ENCODE data around the gene TUBGCP3. TPM values are rescaled to one million over a fixed set of nuclear protein-coding genes. Genes with fewer than 3 reads are reported as not detected.
"Not testable (repeated sequence)": the region's sequence is repeated elsewhere in the genome, so short reads cannot be mapped to it uniquely, and the experiment has no call there.

Gene TUBGCP3
- total RNA-seq, 1 donor from 2014 or later, result 17.2 TPM

GRCh38 chr13:112488343-112489050 is 99.5 kb downstream of the TUBGCP3 start:
- not testable (repeated sequence) for H3K9me3 ChIP-seq (ENCODE audit: control insufficient read depth in 3 of 3, low read length in 3 of 3); H3K9ac ChIP-seq (ENCODE audit: low read depth in 1 of 3, low read length in 3 of 3); H3K4me1 ChIP-seq (ENCODE audit: control insufficient read depth in 3 of 3, insufficient read depth in 3 of 3, low read length in 3 of 3); H3K27me3 ChIP-seq (ENCODE audit: control insufficient read depth in 3 of 3, insufficient read depth in 3 of 3, low read length in 3 of 3); H3K27ac ChIP-seq (ENCODE audit: low read depth, low read length); H3K4me3 ChIP-seq (ENCODE audit: low read length in 3 of 3)
- H3K36me3 ChIP-seq (ENCODE audit: control insufficient read depth in 3 of 3, insufficient read depth in 3 of 3, low read length in 3 of 3), result peaks cover 14 to 22% (median 21%) of the 10 kb centered on the region in 3 donors

GRCh38 chr13:112487127-112487517 is 100.8 kb downstream of the TUBGCP3 start:
- H3K27ac ChIP-seq (ENCODE audit: low read depth, low read length), result no peak overlapping the region
- peaks cover 0 to 2% (median under 1%) of the 10 kb centered on the region in 3 donors for H3K9me3 ChIP-seq (ENCODE audit: control insufficient read depth in 3 of 3, low read length in 3 of 3)

GRCh38 chr13:112486386-112487126 is 101.4 kb downstream of the TUBGCP3 start:
- Histone ChIP-seq H3K4me3 (ENCODE audit: low read length in 3 of 3) (no peak overlapping the region), H3K4me1 (ENCODE audit: control insufficient read depth in 3 of 3, insufficient read depth in 3 of 3, low read length in 3 of 3) (no peaks in the 10 kb centered on the region), H3K36me3 (ENCODE audit: control insufficient read depth in 3 of 3, insufficient read depth in 3 of 3, low read length in 3 of 3) (peaks cover 15 to 23% (median 18%) of the 10 kb centered on the region in 3 donors), H3K9ac (ENCODE audit: low read depth in 1 of 3, low read length in 3 of 3) (no peak overlapping the region), H3K9me3 (ENCODE audit: control insufficient read depth in 3 of 3, low read length in 3 of 3) (peaks cover 0 to 2% (median 2%) of the 10 kb centered on the region in 3 donors), H3K27ac (ENCODE audit: low read depth, low read length) (no peak overlapping the region), H3K27me3 (ENCODE audit: control insufficient read depth in 3 of 3, insufficient read depth in 3 of 3, low read length in 3 of 3) (no peaks in the 10 kb centered on the region)

More at GRCh38 chr13:112487127-112487517, 100.8 kb downstream of the TUBGCP3 start:
- peaks cover 15 to 23% (median 18%) of the 10 kb centered on the region in 3 donors for H3K36me3 ChIP-seq (ENCODE audit: control insufficient read depth in 3 of 3, insufficient read depth in 3 of 3, low read length in 3 of 3)
- no peaks in the 10 kb centered on the region for H3K4me1 ChIP-seq (ENCODE audit: control insufficient read depth in 3 of 3, insufficient read depth in 3 of 3, low read length in 3 of 3)
- no peak overlapping the region for H3K9ac ChIP-seq (ENCODE audit: low read depth in 1 of 3, low read length in 3 of 3)
- H3K27me3 ChIP-seq (ENCODE audit: control insufficient read depth in 3 of 3, insufficient read depth in 3 of 3, low read length in 3 of 3), result no peaks in the 10 kb centered on the region
- H3K4me3 ChIP-seq (ENCODE audit: low read length in 3 of 3), result no peak overlapping the region

GRCh38 chr13:112485814-112486213 is 102.1 kb downstream of the TUBGCP3 start:
- H3K4me1 ChIP-seq (ENCODE audit: control insufficient read depth in 3 of 3, insufficient read depth in 3 of 3, low read length in 3 of 3); H3K27me3 ChIP-seq (ENCODE audit: control insufficient read depth in 3 of 3, insufficient read depth in 3 of 3, low read length in 3 of 3); H3K27ac ChIP-seq (ENCODE audit: low read depth, low read length); H3K4me3 ChIP-seq (ENCODE audit: low read length in 3 of 3); H3K9ac ChIP-seq (ENCODE audit: low read depth in 1 of 3, low read length in 3 of 3); H3K9me3 ChIP-seq (ENCODE audit: control insufficient read depth in 3 of 3, low read length in 3 of 3): not testable (repeated sequence)
- peaks cover 15 to 23% (median 18%) of the 10 kb centered on the region in 3 donors for H3K36me3 ChIP-seq (ENCODE audit: control insufficient read depth in 3 of 3, insufficient read depth in 3 of 3, low read length in 3 of 3)

- Histone ChIP-seq H3K9ac (ENCODE audit: low read depth in 1 of 3, low read length in 3 of 3) (no peak overlapping the region), H3K27ac (ENCODE audit: low read depth, low read length) (no peak overlapping the region), H3K4me3 (ENCODE audit: low read length in 3 of 3) (no peak overlapping the region), H3K36me3 (ENCODE audit: control insufficient read depth in 3 of 3, insufficient read depth in 3 of 3, low read length in 3 of 3) (peaks cover 15 to 19% (median 18%) of the 10 kb centered on the region in 3 donors), H3K9me3 (ENCODE audit: control insufficient read depth in 3 of 3, low read length in 3 of 3) (peaks cover 0 to 4% (median 2%) of the 10 kb centered on the region in 3 donors), H3K27me3 (ENCODE audit: control insufficient read depth in 3 of 3, insufficient read depth in 3 of 3, low read length in 3 of 3) (no peaks in the 10 kb centered on the region), H3K4me1 (ENCODE audit: control insufficient read depth in 3 of 3, insufficient read depth in 3 of 3, low read length in 3 of 3) (no peaks in the 10 kb centered on the region)
These were observed 104.7 kb downstream of the TUBGCP3 start for GRCh38 chr13:112483299-112483698.

- H3K9me3 ChIP-seq (ENCODE audit: control insufficient read depth in 3 of 3, low read length in 3 of 3), result peaks cover 0 to 4% (median 2%) of the 10 kb centered on the region in 3 donors
- H3K27me3 ChIP-seq (ENCODE audit: control insufficient read depth in 3 of 3, insufficient read depth in 3 of 3, low read length in 3 of 3), result no peaks in the 10 kb centered on the region
- H3K9ac ChIP-seq (ENCODE audit: low read depth in 1 of 3, low read length in 3 of 3), result no peak overlapping the region
- peaks cover 8 to 14% (median 11%) of the 10 kb centered on the region in 3 donors for H3K36me3 ChIP-seq (ENCODE audit: control insufficient read depth in 3 of 3, insufficient read depth in 3 of 3, low read length in 3 of 3)
- no peak overlapping the region for H3K27ac ChIP-seq (ENCODE audit: low read depth, low read length)
- H3K4me1 ChIP-seq (ENCODE audit: control insufficient read depth in 3 of 3, insufficient read depth in 3 of 3, low read length in 3 of 3), result no peaks in the 10 kb centered on the region
- H3K4me3 ChIP-seq (ENCODE audit: low read length in 3 of 3), result no peak overlapping the region
These were observed 106.5 kb downstream of the TUBGCP3 start for GRCh38 chr13:112481458-112481857.

GRCh38 chr13:112479389-112479788 is 108.6 kb downstream of the TUBGCP3 start:
- Histone ChIP-seq H3K4me3 (ENCODE audit: low read length in 3 of 3) (no peak overlapping the region), H3K4me1 (ENCODE audit: control insufficient read depth in 3 of 3, insufficient read depth in 3 of 3, low read length in 3 of 3) (no peaks in the 10 kb centered on the region), H3K9me3 (ENCODE audit: control insufficient read depth in 3 of 3, low read length in 3 of 3) (peaks cover 0 to 4% (median 2%) of the 10 kb centered on the region in 3 donors), H3K27ac (ENCODE audit: low read depth, low read length) (no peak overlapping the region), H3K9ac (ENCODE audit: low read depth in 1 of 3, low read length in 3 of 3) (no peak overlapping the region), H3K36me3 (ENCODE audit: control insufficient read depth in 3 of 3, insufficient read depth in 3 of 3, low read length in 3 of 3) (peaks cover 4 to 6% (median 5%) of the 10 kb centered on the region in 3 donors), H3K27me3 (ENCODE audit: control insufficient read depth in 3 of 3, insufficient read depth in 3 of 3, low read length in 3 of 3) (no peaks in the 10 kb centered on the region)

GRCh38 chr13:112477070-112477619 is 110.8 kb downstream of the TUBGCP3 start:
- H3K36me3 ChIP-seq (ENCODE audit: control insufficient read depth in 3 of 3, insufficient read depth in 3 of 3, low read length in 3 of 3), result no peaks in the 10 kb centered on the region
- H3K27me3 ChIP-seq (ENCODE audit: control insufficient read depth in 3 of 3, insufficient read depth in 3 of 3, low read length in 3 of 3), result no peaks in the 10 kb centered on the region
- H3K9me3 ChIP-seq (ENCODE audit: control insufficient read depth in 3 of 3, low read length in 3 of 3), result peaks cover 0 to 3% (median 0%) of the 10 kb centered on the region in 3 donors
- no peak overlapping the region for H3K4me3 ChIP-seq (ENCODE audit: low read length in 3 of 3)
- no peak overlapping the region for H3K9ac ChIP-seq (ENCODE audit: low read depth in 1 of 3, low read length in 3 of 3)
- H3K27ac ChIP-seq (ENCODE audit: low read depth, low read length), result no peak overlapping the region
- no peaks in the 10 kb centered on the region for H3K4me1 ChIP-seq (ENCODE audit: control insufficient read depth in 3 of 3, insufficient read depth in 3 of 3, low read length in 3 of 3)

- Histone ChIP-seq H3K27me3 (ENCODE audit: control insufficient read depth in 3 of 3, insufficient read depth in 3 of 3, low read length in 3 of 3) (no peaks in the 10 kb centered on the region), H3K9ac (ENCODE audit: low read depth in 1 of 3, low read length in 3 of 3) (no peak overlapping the region), H3K27ac (ENCODE audit: low read depth, low read length) (no peak overlapping the region), H3K4me3 (ENCODE audit: low read length in 3 of 3) (no peak overlapping the region), H3K4me1 (ENCODE audit: control insufficient read depth in 3 of 3, insufficient read depth in 3 of 3, low read length in 3 of 3) (no peaks in the 10 kb centered on the region), H3K36me3 (ENCODE audit: control insufficient read depth in 3 of 3, insufficient read depth in 3 of 3, low read length in 3 of 3) (no peaks in the 10 kb centered on the region), H3K9me3 (ENCODE audit: control insufficient read depth in 3 of 3, low read length in 3 of 3) (peaks cover 0 to 2% (median 0%) of the 10 kb centered on the region in 3 donors)
These were observed 112.1 kb downstream of the TUBGCP3 start for GRCh38 chr13:112475889-112476288.

GRCh38 chr13:112474869-112475268 is 113.1 kb downstream of the TUBGCP3 start:
- Histone ChIP-seq H3K36me3 (ENCODE audit: control insufficient read depth in 3 of 3, insufficient read depth in 3 of 3, low read length in 3 of 3) (no peaks in the 10 kb centered on the region), H3K4me3 (ENCODE audit: low read length in 3 of 3) (no peak overlapping the region), H3K27me3 (ENCODE audit: control insufficient read depth in 3 of 3, insufficient read depth in 3 of 3, low read length in 3 of 3) (no peaks in the 10 kb centered on the region), H3K4me1 (ENCODE audit: control insufficient read depth in 3 of 3, insufficient read depth in 3 of 3, low read length in 3 of 3) (no peaks in the 10 kb centered on the region), H3K27ac (ENCODE audit: low read depth, low read length) (no peak overlapping the region), H3K9ac (ENCODE audit: low read depth in 1 of 3, low read length in 3 of 3) (no peak overlapping the region), H3K9me3 (ENCODE audit: control insufficient read depth in 3 of 3, low read length in 3 of 3) (peaks cover 0 to 2% (median 0%) of the 10 kb centered on the region in 3 donors)
